ENCODE results near the gene ZNF669.

The ZNF669 gene

DNA sequence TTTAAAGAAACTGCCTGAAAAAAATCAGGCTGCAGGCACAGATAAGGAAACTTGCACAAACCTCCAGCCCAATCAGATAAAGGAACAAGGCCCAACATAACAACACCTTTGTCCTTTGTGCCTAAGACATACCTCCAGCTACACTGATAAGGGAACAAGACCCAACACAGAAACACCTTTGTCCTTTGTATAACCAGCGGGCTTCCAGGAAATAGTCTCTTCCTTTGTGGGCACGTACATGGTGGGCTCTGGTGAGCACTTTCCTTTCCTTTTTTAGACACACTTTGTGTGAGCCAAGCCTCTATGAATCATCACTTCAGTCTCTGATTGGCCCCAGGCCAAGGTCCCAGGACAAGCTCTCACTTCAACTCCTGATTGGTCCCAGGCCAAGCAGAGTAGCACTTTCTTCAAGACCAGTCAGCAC is 49.2 kb downstream of the ZNF669 start:
- no peak overlapping the region for H3K4me3 ChIP-seq (ENCODE audit: low read depth, low read length)
- ChIA-PET POLR2A (no interaction called here), CTCF (interaction anchor here (1.0 kb wide), 1 partner anchor 24 kb away, joined by 3 read pairs; no protein-coding TSS in a partner anchor)
- DNase-seq (ENCODE audit: low read depth, low spot score), result no peak
- no peak for TF ChIP-seq CTCF (IDR thresholded peaks at IDR 0.05; ENCODE audit: insufficient read depth, low read length, missing control alignments)

All from AG04449 (cell line).